Measurements from ENCODE around the gene RPS21. TPM values are rescaled to one million over a fixed set of nuclear protein-coding genes. Genes with fewer than 3 reads are reported as not detected.
A peak's percentile ranks its signal among the peaks of the same experiment; 100 is the strongest.

Gene RPS21
- total and polyA plus RNA-seq, 2 of the 13 experiments (the other 11 are each of a cell fraction or from before 2014, with no cell fraction given) = 2,647 to 11,063 TPM

- FAIRE-seq (no peak), ATAC-seq (no peak), DNase-seq (ENCODE audit: low spot score) (no peak)
- H3K9me3 ChIP-seq (ENCODE audit: low read length) = no peaks in the 10 kb centered on the region
- in situ Hi-C loops (cut with HindIII; ENCODE audit: extremely low pct_ligation_motif_present, low pct_unique_long_range_greater_than_20kb) (no loop called here), intact Hi-C loops (cut with micrococcal nuclease; ENCODE audit: unreplicated experiment) (no loop called here)
- no peak overlapping the region for H3K27ac ChIP-seq (ENCODE audit: extremely low read length, insufficient read depth, low read length)
- POLR2A ChIA-PET = no interaction called here
- H3K4me3 ChIP-seq (replicated peaks in 1 of 3; ENCODE audit: insufficient read depth in 1 of 3, low read depth in 2 of 3, low read length in 3 of 3) = no peak overlapping the region
- H3K36me3 ChIP-seq (replicated peaks in 1 of 2; ENCODE audit: control insufficient read depth in 1 of 2, insufficient read depth in 2 of 2, low read length in 2 of 2) = no peaks in the 10 kb centered on the region
- BruUV-seq (replicated peaks) = no TSS peak
- no peak overlapping the region for H3K4me2 ChIP-seq (ENCODE audit: low read depth, low read length)
- no peak overlapping the region for H2AFZ ChIP-seq (ENCODE audit: low read length)
- WGBS (ENCODE audit: low lambda C conversion rate) = 22% methylated on average over 9 of the region's 9 CpGs
- TF ChIP-seq ZNF44 (CRISPR knock-in tag; IDR thresholded peaks at IDR 0.05) (no peak), HNF4A (CRISPR knock-in tag; IDR thresholded peaks at IDR 0.05) (no peak), UBTF (CRISPR knock-in tag; IDR thresholded peaks at IDR 0.05) (0 out of 2 replicates have a peak, but pooled peaks have one; percentile 0), ZNF484 (CRISPR knock-in tag; IDR thresholded peaks at IDR 0.05; ENCODE audit: borderline replicate concordance, low read depth) (no peak), ZNF790 (CRISPR knock-in tag; IDR thresholded peaks at IDR 0.05; ENCODE audit: borderline replicate concordance) (0 out of 2 replicates have a peak, but pooled peaks have one; percentile 39)
- CTCF ChIA-PET (ENCODE audit: low intra/inter-chr PET ratio, low total read pairs) = no interaction called here
- peaks cover 21 to 75% of the 10 kb centered on the region in 2 experiments; a peak in 4 of 5 replicates for H3K27me3 ChIP-seq (ENCODE audit: control insufficient read depth in 1 of 2, insufficient read depth in 2 of 2, low read length in 2 of 2)
- no peaks in the 10 kb centered on the region; the same call in 1 of the 2 replicates for H4K20me1 ChIP-seq (ENCODE audit: insufficient read depth, low read length)
- H3K4me1 ChIP-seq (ENCODE audit: insufficient read depth, low read length) = 0 out of 2 replicates have a peak, but pooled peaks cover 5% of the 10 kb centered on the region
- no peaks in the 10 kb centered on the region for H3K79me2 ChIP-seq (ENCODE audit: insufficient read depth, low read length)
- no peak overlapping the region for H3K9ac ChIP-seq (ENCODE audit: insufficient read depth, low read depth, low read length)
Measured at GRCh38 chr20:62419759-62420158, 32.9 kb downstream of the RPS21 start.

All from HepG2 (cell line).